Gastrocnemius medialis (tissue), 4 donors: ENCODE measurements around the gene SAP130. TPM values are rescaled to one million over a fixed set of nuclear protein-coding genes. Genes with fewer than 3 reads are reported as not detected.

Source experiments
- ATAC-seq, 2 donors: fragments of 150-250 bp; one replicate each; pipeline ENCODE4 v1.9.1; 2016
- DNase-seq, 2 donors: peaks; one replicate each; pipeline ENCODE4 v3.0.0-alpha.2; 2019
- H3K27ac ChIP-seq, 4 donors: fragments of 200-600 bp; sonication (generic); 1 replicate in 1 of 4; 2 replicates in 3 of 4; pipeline ENCODE4 v1.5.1; 2016 to 2018; ENCODE audit warnings: mild to moderate bottlenecking in 2 of 4, moderate library complexity in 1 of 4
- H3K27me3 ChIP-seq, 3 donors: fragments of 200-600 bp; sonication (generic) in 2 of 3; 1 replicate in 1 of 3; 2 replicates in 2 of 3; pipeline versions ENCODE4 v1.5.1 to v1.6.0; 2016 to 2019; ENCODE audit warnings: mild to moderate bottlenecking in 1 of 3, moderate library complexity in 1 of 3
- H3K36me3 ChIP-seq, 2 donors: fragments of 200-600 bp; sonication (generic) in 1 of 2; one replicate each; pipeline ENCODE4 v1.5.1; 2017 to 2018
- H3K4me1 ChIP-seq, 2 donors: fragments of 200-600 bp; sonication (generic) in 1 of 2; one replicate each; pipeline ENCODE4 v1.5.1; 2016 to 2017; ENCODE audit warnings: mild to moderate bottlenecking in 2 of 2
- H3K4me3 ChIP-seq, 4 donors: fragments of 200-600 bp; sonication (generic) in 3 of 4; 1 replicate in 1 of 4; 2 replicates in 3 of 4; pipeline ENCODE4 v1.5.1; 2016 to 2019; ENCODE audit warnings: mild to moderate bottlenecking in 2 of 4
- H3K9me3 ChIP-seq, 3 donors: fragments of 200-600 bp; sonication (generic) in 2 of 3; 1 replicate in 1 of 3; 2 replicates in 2 of 3; pipeline ENCODE4 v1.5.1; 2016 to 2019
- CTCF ChIP-seq, 5 experiments: fragments of 450-650 bp in 3 of 5; fragments of 200-600 bp in 2 of 5; sonication (generic) in 2 of 5; IDR thresholded peaks in 4 of 5; conservative IDR thresholded peaks in 1 of 5; 1 replicate in 4 of 5; 2 replicates in 1 of 5; pipeline ENCODE4 v1.5.1; 2016 to 2019; ENCODE audit warnings: antibody characterized with exemption in 5 of 5, mild to moderate bottlenecking in 3 of 5, moderate library complexity in 3 of 5
- POLR2A ChIP-seq, 2 donors: fragments of 450-650 bp; IDR thresholded peaks; one replicate each; pipeline ENCODE4 v1.6.1; 2017; ENCODE audit warnings: antibody characterized with exemption in 2 of 2, mild to moderate bottlenecking in 2 of 2, moderate library complexity in 2 of 2
- in situ Hi-C, 4 donors: fragments of 200-750 bp; cut with MboI; loops; one replicate each; pipeline versions ENCODE4 v1.15.0 to v1.8.0; 2017; ENCODE audit warnings: low sequenced_read_pairs in 4 of 4
- intact Hi-C: fragments of 100-400 bp; cut with DNase I; formaldehyde crosslinking; loops from one replicate; pipeline ENCODE4 v1.15.1; 2023; ENCODE audit warnings: low total_unique reads
- total RNA-seq, 4 donors: library from RNA; depleted of rRNA; stranded (reverse); fragments of >200 nt; gene quantifications; one replicate each; pipeline versions ENCODE4 v1.1.0 to v1.2.3, GENCODE V29; 2016

The SAP130 gene
- total RNA-seq, 4 donors from 2014 or later = 10.1 to 16.2 (median 11.5) TPM

GRCh38 chr2:128012698-128013097, 15.2 kb downstream of the SAP130 start:
- Histone ChIP-seq H3K9me3 (no peaks in the 10 kb centered on the region), H3K27me3 (no peaks in the 10 kb centered on the region), H3K27ac (no peak overlapping the region), H3K4me1 (no peaks in the 10 kb centered on the region), H3K4me3 (no peak overlapping the region), H3K36me3 (peaks cover 0 to 98% of the 10 kb centered on the region in 2 donors)
- in situ Hi-C loops = no loop called here
- no peak for DNase-seq
- intact Hi-C loops = no loop called here
- TF ChIP-seq POLR2A (IDR thresholded peaks at IDR 0.05) (no peak), CTCF (IDR thresholded peaks at IDR 0.05 in 4 of 5, conservative IDR thresholded peaks at IDR 0.05 in 1 of 5) (no peak)
- ATAC-seq = no peak

GRCh38 chr2:128008074-128008672, 19.7 kb downstream of the SAP130 start:
- TF ChIP-seq CTCF (IDR thresholded peaks at IDR 0.05 in 4 of 5, conservative IDR thresholded peaks at IDR 0.05 in 1 of 5) = no peak
- no peak for TF ChIP-seq POLR2A (IDR thresholded peaks at IDR 0.05)
- intact Hi-C loops (no loop called here), in situ Hi-C loops (no loop called here)
- Histone ChIP-seq H3K4me1 (no peaks in the 10 kb centered on the region), H3K36me3 (peaks cover 0 to 84% of the 10 kb centered on the region in 2 donors), H3K9me3 (no peaks in the 10 kb centered on the region), H3K4me3 (no peak overlapping the region), H3K27me3 (no peaks in the 10 kb centered on the region), H3K27ac (no peak overlapping the region)
- DNase-seq = no peak
- no peak for ATAC-seq

- no peaks in the 10 kb centered on the region for H3K27me3 ChIP-seq
- intact Hi-C loops = no loop called here
- ATAC-seq = no peak
- no peaks in the 10 kb centered on the region for H3K9me3 ChIP-seq
- H3K36me3 ChIP-seq = peaks cover 0 to 82% of the 10 kb centered on the region in 2 donors
- no peak overlapping the region for H3K4me3 ChIP-seq
- TF ChIP-seq POLR2A (IDR thresholded peaks at IDR 0.05) = no peak
- no peak for TF ChIP-seq CTCF (IDR thresholded peaks at IDR 0.05 in 4 of 5, conservative IDR thresholded peaks at IDR 0.05 in 1 of 5)
- in situ Hi-C loops = no loop called here
- DNase-seq = no peak
- no peak overlapping the region for H3K27ac ChIP-seq
- no peaks in the 10 kb centered on the region for H3K4me1 ChIP-seq
Observed at GRCh38 chr2:128004509-128004908, 23.4 kb downstream of the SAP130 start.

GRCh38 chr2:128003463-128003862, 24.4 kb downstream of the SAP130 start:
- H3K27ac ChIP-seq = no peak overlapping the region
- no peaks in the 10 kb centered on the region for H3K9me3 ChIP-seq
- no peak overlapping the region for H3K4me3 ChIP-seq
- H3K27me3 ChIP-seq = no peaks in the 10 kb centered on the region
- in situ Hi-C loops = no loop called here
- TF ChIP-seq CTCF (IDR thresholded peaks at IDR 0.05 in 4 of 5, conservative IDR thresholded peaks at IDR 0.05 in 1 of 5) (no peak), POLR2A (IDR thresholded peaks at IDR 0.05) (no peak)
- DNase-seq (no peak), ATAC-seq (no peak)
- no peaks in the 10 kb centered on the region for H3K4me1 ChIP-seq
- H3K36me3 ChIP-seq = peaks cover 2 to 82% of the 10 kb centered on the region in 2 donors
- intact Hi-C loops = no loop called here

GRCh38 chr2:127996160-127996559, 31.7 kb downstream of the SAP130 start:
- H3K9me3 ChIP-seq = no peaks in the 10 kb centered on the region
- H3K27ac ChIP-seq = peak overlapping the region; percentile 6 to 65 (median 58)
- H3K36me3 ChIP-seq = peaks cover 2 to 70% of the 10 kb centered on the region in 2 donors
- ATAC-seq (peak; percentile 37 to 56), DNase-seq (no peak)
- no peak overlapping the region for H3K4me3 ChIP-seq
- H3K27me3 ChIP-seq = no peaks in the 10 kb centered on the region
- in situ Hi-C loops = no loop called here
- TF ChIP-seq POLR2A (IDR thresholded peaks at IDR 0.05) (no peak), CTCF (IDR thresholded peaks at IDR 0.05 in 4 of 5, conservative IDR thresholded peaks at IDR 0.05 in 1 of 5) (no peak)
- peaks cover 0 to 5% of the 10 kb centered on the region in 2 donors for H3K4me1 ChIP-seq
- intact Hi-C loops = loop anchor here (5.0 kb wide), 1 partner anchor 44 kb away; no protein-coding TSS in a partner anchor
